Motor neuron (in vitro differentiated cells): ENCODE results near the gene PDE9A. TPM values are rescaled to one million over a fixed set of nuclear protein-coding genes. Genes with fewer than 3 reads are reported as not detected.
A peak's percentile ranks its signal among the peaks of the same experiment; 100 is the strongest.

ENCODE experiments used
- ATAC-seq, 8 experiments: fragments of 200-7000 bp; cut with Tn5 transposase; replicated peaks in 6 of 8; 2 replicates each; pipeline ENCODE4 v1.8.0; 2021; ENCODE audit warnings: mild to moderate bottlenecking in 8 of 8, moderate library complexity in 8 of 8
- H3K27ac ChIP-seq, 2 donors: fragments of 250-450 bp; sonication (Bioruptor Pico); 2 replicates each; pipeline ENCODE4 v1.9.0; 2021; ENCODE audit warnings: antibody characterized with exemption in 2 of 2, mild to moderate bottlenecking in 2 of 2, moderate library complexity in 1 of 2
- H3K4me1 ChIP-seq, 2 donors: fragments of 250-450 bp; sonication (Bioruptor Pico); replicated peaks in 1 of 2; 2 replicates each; pipeline ENCODE4 v1.6.1; 2021; ENCODE audit warnings: antibody characterized with exemption in 2 of 2, mild to moderate bottlenecking in 2 of 2, moderate library complexity in 1 of 2
- H3K4me3 ChIP-seq, 5 donors: fragments of 250-450 bp; sonication (Bioruptor Pico); 2 replicates each; pipeline ENCODE4 v1.9.0; 2021; ENCODE audit warnings: antibody characterized with exemption in 5 of 5, mild to moderate bottlenecking in 5 of 5, moderate library complexity in 4 of 5
- WGBS, 10 experiments: fragments of 450-650 bp; shearing (Covaris generic); methylation state at CpG; one replicate each; pipeline ENCODE4 v1.0.0; 2022; 5-methylcytosine and 5-hydroxymethylcytosine counted together
- in situ Hi-C, 9 experiments: fragments of 400-800 bp; cut with MboI; loops; one replicate each; pipeline ENCODE4 v1.15.0; 2021; ENCODE audit warnings: low sequenced_read_pairs in 9 of 9, low pct_unique_long_range_greater_than_20kb in 2 of 9; ENCODE audit not compliant: unreplicated experiment in 9 of 9
- total RNA-seq, 8 experiments: library from RNA; unstranded; fragments of 300-600 nt; gene quantifications; 2 replicates each; pipeline versions ENCODE4 v1.2.3 to v1.2.4, GENCODE V29; 2022

Gene PDE9A
- total RNA-seq, 8 experiments from 2014 or later, result 0.31 to 21.2 (median 15.6) TPM; not detected in 2

- no peak overlapping the region for H3K4me3 ChIP-seq
- peaks cover 36 to 40% of the 10 kb centered on the region in 2 donors for H3K4me1 ChIP-seq
- H3K27ac ChIP-seq, result no peak overlapping the region
- no peak for ATAC-seq
- WGBS, 10 experiments, result 32 to 100% (median 81%) methylated on average over 1 to 6 of the region's 8 CpGs; no CpG with 5 or more reads in 2 of the 10 experiments
- in situ Hi-C loops, result no loop called here
These were observed 4.8 kb upstream of the PDE9A start for GRCh38 chr21:42648606-42649005.

- Histone ChIP-seq H3K4me3 (no peak overlapping the region), H3K27ac (no peak overlapping the region), H3K4me1 (peaks cover 30 to 32% of the 10 kb centered on the region in 2 donors)
- ATAC-seq, result no peak
- 36 to 100% (median 85%) methylated on average over 1 to 6 of the region's 24 CpGs; no CpG with 5 or more reads in 4 of the 10 experiments for WGBS, 10 experiments
- in situ Hi-C loops, result no loop called here
These were observed 4.0 kb upstream of the PDE9A start for GRCh38 chr21:42649122-42650032.

- peaks cover 27 to 28% of the 10 kb centered on the region in 2 donors for H3K4me1 ChIP-seq
- no peak for ATAC-seq
- in situ Hi-C loops, result no loop called here
- no peak overlapping the region for H3K27ac ChIP-seq
- H3K4me3 ChIP-seq, result no peak overlapping the region
- no CpG with 5 or more reads among the region's 11 CpGs for WGBS, 10 experiments
These were observed 3.4 kb upstream of the PDE9A start for GRCh38 chr21:42650033-42650370.

- 20 to 90% (median 60%) methylated on average over 1 to 11 of the region's 21 CpGs; no CpG with 5 or more reads in 2 of the 10 experiments for WGBS, 10 experiments
- no peak for ATAC-seq
- peaks cover 27 to 29% of the 10 kb centered on the region in 2 donors for H3K4me1 ChIP-seq
- in situ Hi-C loops, result no loop called here
- no peak overlapping the region for H3K27ac ChIP-seq
- no peak overlapping the region for H3K4me3 ChIP-seq
These were observed 2.7 kb upstream of the PDE9A start for GRCh38 chr21:42650441-42651421.

GRCh38 chr21:42651515-42652401 is 1.7 kb upstream of the PDE9A start:
- no peak overlapping the region for H3K4me3 ChIP-seq
- ATAC-seq, result peak in 3 of 8 experiments; percentile 20 to 38 (median 22)
- no peak overlapping the region for H3K27ac ChIP-seq
- H3K4me1 ChIP-seq, result peaks cover 29 to 36% of the 10 kb centered on the region in 2 donors
- WGBS, 10 experiments, result 0 to 100% (median 81%) methylated on average over 4 to 9 of the region's 16 CpGs; no CpG with 5 or more reads in 3 of the 10 experiments
- in situ Hi-C loops, result no loop called here

- in situ Hi-C loops, result no loop called here
- ATAC-seq, result peak; percentile 67 to 77 (median 72)
- Histone ChIP-seq H3K4me1 (peaks cover 29 to 36% of the 10 kb centered on the region in 2 donors), H3K27ac (peak overlapping the region; percentile 85 to 88), H3K4me3 (peak overlapping the region; percentile 57 to 81 (median 64))
- WGBS, 10 experiments, result 0 to 50% (median 8%) methylated on average over 1 to 9 of the region's 24 CpGs; no CpG with 5 or more reads in 6 of the 10 experiments
These were observed 742 bp upstream of the PDE9A start for GRCh38 chr21:42652527-42653230.

- in situ Hi-C loops, result no loop called here
- peak in 5 of 8 experiments; percentile 4 to 28 (median 12) for ATAC-seq
- Histone ChIP-seq H3K4me1 (peaks cover 29 to 39% of the 10 kb centered on the region in 2 donors), H3K27ac (peak overlapping the region; percentile 77 to 88), H3K4me3 (peak overlapping the region; percentile 57 to 81 (median 64))
- WGBS, 10 experiments, result 0 to 20% (median 0%) methylated on average over 1 to 12 of the region's 45 CpGs; no CpG with 5 or more reads in 3 of the 10 experiments
These were observed 925 bp downstream of the PDE9A start for GRCh38 chr21:42654179-42654912.

- in situ Hi-C loops, result no loop called here
- no peak for ATAC-seq
- H3K27ac ChIP-seq, result peak overlapping the region in 1 of 2 donors; percentile 88
- H3K4me3 ChIP-seq, result peak overlapping the region; percentile 57 to 81 (median 64)
- H3K4me1 ChIP-seq, result peaks cover 29 to 44% of the 10 kb centered on the region in 2 donors
- WGBS, 10 experiments, result 0 to 43% (median 23%) methylated on average over 2 to 6 of the region's 18 CpGs; no CpG with 5 or more reads in 3 of the 10 experiments
These were observed 1.7 kb downstream of the PDE9A start for GRCh38 chr21:42654913-42655795.

GRCh38 chr21:42655796-42656770 is 2.7 kb downstream of the PDE9A start:
- no peak overlapping the region for H3K27ac ChIP-seq
- ATAC-seq, result no peak
- H3K4me3 ChIP-seq, result peak overlapping the region in 3 of 5 donors; percentile 5 to 69 (median 59)
- WGBS, 10 experiments, result 10 to 90% (median 44%) methylated on average over 2 to 14 of the region's 31 CpGs; no CpG with 5 or more reads in 1 of the 10 experiments
- peaks cover 29 to 44% of the 10 kb centered on the region in 2 donors for H3K4me1 ChIP-seq
- in situ Hi-C loops, result no loop called here
